Amygdala (tissue), 56 donors: Measurements from ENCODE around the gene DHRS3.
A peak's percentile ranks its signal among the peaks of the same experiment; 100 is the strongest.

Experiments
- DNase-seq, 56 donors: peaks; one replicate each; lab custom pipeline; 2025; lab: John Stamatoyannopoulos, UW

Gene DHRS3

GRCh38 chr1:12561121-12561520 is 56.9 kb downstream of the DHRS3 start:
- DNase-seq: no peak

GRCh38 chr1:12556957-12557935 is 60.8 kb downstream of the DHRS3 start:
- no peak for DNase-seq

- peak in 15 of 56 donors; percentile 5 to 46 (median 25) for DNase-seq
These were observed 61.6 kb downstream of the DHRS3 start for GRCh38 chr1:12556368-12556930.

GRCh38 chr1:12555411-12556367 is 62.3 kb downstream of the DHRS3 start:
- no peak for DNase-seq

- no peak for DNase-seq
These were observed 63.3 kb downstream of the DHRS3 start for GRCh38 chr1:12554521-12555305.

- DNase-seq: peak in 1 of 56 donors; percentile 42
These were observed 64.0 kb downstream of the DHRS3 start for GRCh38 chr1:12553963-12554362.

- DNase-seq: peak in 2 of 56 donors; percentile 42 to 61
These were observed 64.8 kb downstream of the DHRS3 start for GRCh38 chr1:12552951-12553921.

- no peak for DNase-seq
These were observed 65.7 kb downstream of the DHRS3 start for GRCh38 chr1:12552111-12552888.

GRCh38 chr1:12551584-12551983 is 66.4 kb downstream of the DHRS3 start:
- DNase-seq: no peak

GRCh38 chr1:12549460-12550349 is 68.3 kb downstream of the DHRS3 start:
- peak in 5 of 56 donors; percentile 23 to 30 (median 27) for DNase-seq

- DNase-seq: no peak
These were observed 69.0 kb downstream of the DHRS3 start for GRCh38 chr1:12548973-12549459.

GRCh38 chr1:12548279-12548972 is 69.6 kb downstream of the DHRS3 start:
- no peak for DNase-seq

- no peak for DNase-seq
These were observed 70.3 kb downstream of the DHRS3 start for GRCh38 chr1:12547586-12548225.

- no peak for DNase-seq
These were observed 71.0 kb downstream of the DHRS3 start for GRCh38 chr1:12546771-12547585.

- no peak for DNase-seq
These were observed 73.0 kb downstream of the DHRS3 start for GRCh38 chr1:12544992-12545391.
